Endodermal cell (in vitro differentiated cells): Measurements from ENCODE around the gene PHGDH. TPM values are rescaled to one million over a fixed set of nuclear protein-coding genes. Genes with fewer than 3 reads are reported as not detected.

Experiments
- DNase-seq: peaks from one replicate; pipeline ENCODE4 v3.0.0-alpha.2; 2017
- H3K27ac ChIP-seq: 2 replicates; pipeline ENCODE4 v1.5.1; 2013; ENCODE audit warnings: mild to moderate bottlenecking, low read depth, low read length, moderate library complexity
- H3K27me3 ChIP-seq: 2 replicates; pipeline ENCODE4 v1.6.1; 2013; ENCODE audit warnings: mild to moderate bottlenecking, low read length, moderate library complexity; ENCODE audit not compliant: insufficient read depth, control insufficient read depth, poor library complexity, severe bottlenecking
- H3K36me3 ChIP-seq: 2 replicates; pipeline ENCODE4 v1.7.0; 2013; ENCODE audit warnings: mild to moderate bottlenecking, low read length, moderate library complexity; ENCODE audit not compliant: control insufficient read depth, insufficient read depth
- H3K4me1 ChIP-seq: one replicate; pipeline ENCODE4 v1.7.0; 2013; ENCODE audit warnings: low read length; ENCODE audit not compliant: control insufficient read depth, insufficient read depth
- H3K4me3 ChIP-seq: 2 replicates; pipeline ENCODE4 v1.5.1; 2013; ENCODE audit warnings: mild to moderate bottlenecking, low read length, moderate library complexity
- H3K9ac ChIP-seq: 2 replicates; pipeline ENCODE4 v1.6.1; 2013; ENCODE audit warnings: mild to moderate bottlenecking, low read length, moderate library complexity; ENCODE audit not compliant: poor library complexity, severe bottlenecking; ENCODE audit errors: extremely low read depth
- H3K9me3 ChIP-seq: 2 replicates; pipeline ENCODE4 v1.6.1; 2013; ENCODE audit warnings: mild to moderate bottlenecking, low read length, moderate library complexity; ENCODE audit not compliant: control insufficient read depth
- H3K27ac Mint-ChIP-seq: 2 replicates; pipeline ENCODE4 v1.8.0; 2020; ENCODE audit warnings: mixed read lengths
- H3K27me3 Mint-ChIP-seq: 2 replicates; pipeline ENCODE4 v1.8.0; 2021; ENCODE audit warnings: mild to moderate bottlenecking, mixed read lengths; ENCODE audit not compliant: insufficient read depth
- H3K36me3 Mint-ChIP-seq: 2 replicates; pipeline ENCODE4 v1.8.0; 2020; ENCODE audit warnings: low read depth, mixed read lengths
- H3K4me1 Mint-ChIP-seq: 2 replicates; pipeline ENCODE4 v1.8.0; 2020; ENCODE audit warnings: mixed read lengths
- H3K4me3 Mint-ChIP-seq: 2 replicates; pipeline ENCODE4 v1.8.0; 2020; ENCODE audit warnings: mild to moderate bottlenecking, moderate library complexity, mixed read lengths
- H3K9me3 Mint-ChIP-seq: 2 replicates; pipeline ENCODE4 v1.8.0; 2020; ENCODE audit warnings: mild to moderate bottlenecking, mixed read lengths
- CTCF ChIP-seq: fragments of 200-600 bp; sonication (generic); conservative IDR thresholded peaks from 2 replicates; pipeline ENCODE4 v1.5.0; 2021; ENCODE audit warnings: antibody characterized with exemption, mild to moderate bottlenecking
- WGBS, 2 experiments: methylation state at CpG; one replicate each; pipeline versions ENCODE4 v1.1.5 to v1.1.7; 2013; ENCODE audit warnings: missing lambda C conversion rate in 2 of 2, mixed read lengths in 1 of 2; ENCODE audit not compliant: insufficient coverage in 1 of 2, insufficient read length in 1 of 2; 5-methylcytosine and 5-hydroxymethylcytosine counted together
- total RNA-seq, 2 donors: library from RNA; stranded (reverse); fragmentation: NEBNext Ultra II Directional in 1 of 2; extraction: Animal tissue kit (Norgen Biotek cat#: 25700) in 1 of 2; gene quantifications; 2 replicates in 1 of 2; 3 replicates in 1 of 2; pipeline ENCODE4 v1.2.1, GENCODE V29; 2021

The PHGDH gene
- total RNA-seq, 2 donors from 2014 or later, result 156 to 176 TPM

- Mint-ChIP-seq H3K4me3 (no peak overlapping the region), H3K9me3 (no peaks in the 10 kb centered on the region), H3K27ac (no peak overlapping the region), H3K4me1 (peaks cover 31% of the 10 kb centered on the region), H3K27me3 (no peaks in the 10 kb centered on the region), H3K36me3 (no peaks in the 10 kb centered on the region)
- H3K9ac ChIP-seq, result no peak overlapping the region
- peaks cover 10% of the 10 kb centered on the region for H3K4me1 ChIP-seq
- H3K36me3 ChIP-seq, result no peaks in the 10 kb centered on the region
- no peak for DNase-seq
- no peak overlapping the region for H3K27ac ChIP-seq
- peak; percentile 48 for TF ChIP-seq CTCF
- WGBS, 2 experiments, result 83 to 93% methylated on average over 7 to 8 of the region's 8 CpGs
- H3K27me3 ChIP-seq, result no peaks in the 10 kb centered on the region
- H3K9me3 ChIP-seq, result no peaks in the 10 kb centered on the region
- no peak overlapping the region for H3K4me3 ChIP-seq
These were observed 35.0 kb upstream of the PHGDH start for GRCh38 chr1:119676571-119677206.

- Histone ChIP-seq H3K27me3 (no peaks in the 10 kb centered on the region), H3K27ac (no peak overlapping the region), H3K4me1 (peaks cover 4% of the 10 kb centered on the region), H3K9me3 (no peaks in the 10 kb centered on the region), H3K36me3 (no peaks in the 10 kb centered on the region), H3K9ac (no peak overlapping the region), H3K4me3 (no peak overlapping the region)
- no peak for TF ChIP-seq CTCF
- Mint-ChIP-seq H3K4me1 (peaks cover 19% of the 10 kb centered on the region), H3K4me3 (no peak overlapping the region), H3K36me3 (no peaks in the 10 kb centered on the region), H3K27me3 (no peaks in the 10 kb centered on the region), H3K27ac (no peak overlapping the region), H3K9me3 (no peaks in the 10 kb centered on the region)
- WGBS, 2 experiments, result 100% methylated on average over 1 of the region's 1 CpG; no CpG with 5 or more reads in 1 of the 2 experiments
- DNase-seq, result peak; percentile 57
These were observed 32.5 kb upstream of the PHGDH start for GRCh38 chr1:119679223-119679622.

- Histone ChIP-seq H3K27me3 (no peaks in the 10 kb centered on the region), H3K36me3 (no peaks in the 10 kb centered on the region), H3K27ac (no peak overlapping the region), H3K4me3 (no peak overlapping the region), H3K4me1 (no peaks in the 10 kb centered on the region), H3K9ac (no peak overlapping the region), H3K9me3 (no peaks in the 10 kb centered on the region)
- H3K4me3 Mint-ChIP-seq, result no peak overlapping the region
- H3K27me3 Mint-ChIP-seq, result no peaks in the 10 kb centered on the region
- WGBS, 2 experiments, result 92 to 94% methylated on average over 1 to 2 of the region's 3 CpGs
- no peak for DNase-seq
- H3K36me3 Mint-ChIP-seq, result no peaks in the 10 kb centered on the region
- no peaks in the 10 kb centered on the region for H3K9me3 Mint-ChIP-seq
- H3K4me1 Mint-ChIP-seq, result peaks cover 14% of the 10 kb centered on the region
- TF ChIP-seq CTCF, result no peak
- H3K27ac Mint-ChIP-seq, result no peak overlapping the region
These were observed 31.5 kb upstream of the PHGDH start for GRCh38 chr1:119680193-119680592.
